GM23338 (cell line): Measurements from ENCODE around the gene CEP85.

Experiments used
- EZH2 ChIP-seq: fragments of 200-600 bp; sonication (generic); IDR thresholded peaks from one replicate; pipeline ENCODE4 v1.8.0; 2017; ENCODE audit warnings: antibody characterized with exemption, mild to moderate bottlenecking, low read depth; ENCODE audit not compliant: unreplicated experiment
- JUNB ChIP-seq: IDR thresholded peaks from one replicate; pipeline ENCODE4 v1.6.1; 2016; ENCODE audit warnings: antibody characterized with exemption; ENCODE audit not compliant: unreplicated experiment
- POLR2AphosphoS5 ChIP-seq: IDR thresholded peaks from 2 replicates; pipeline ENCODE4 v1.6.1; 2016; ENCODE audit warnings: antibody characterized with exemption, low read depth
- STAT1 ChIP-seq: IDR thresholded peaks from one replicate; pipeline ENCODE4 v1.6.1; 2016; ENCODE audit warnings: antibody characterized with exemption; ENCODE audit not compliant: unreplicated experiment
- ZNF114 ChIP-seq: fragments of 250-450 bp; sonication (Bioruptor Pico); IDR thresholded peaks from 2 replicates; pipeline ENCODE4 v1.5.0; 2020; ENCODE audit warnings: mild to moderate bottlenecking, moderate library complexity
- ZNF331 ChIP-seq: fragments of 250-450 bp; sonication (Bioruptor Pico); IDR thresholded peaks from 2 replicates; pipeline ENCODE4 v1.5.0; 2020; ENCODE audit warnings: low read depth, mild to moderate bottlenecking, moderate library complexity
- TF ChIP-seq, protein P1 (sequence below): IDR thresholded peaks from 2 replicates; pipeline ENCODE4 v1.6.1; 2016; ENCODE audit warnings: antibody characterized with exemption
- TF ChIP-seq, protein P2 (sequence below), 2 experiments: fragments of 200-600 bp in 1 of 2; sonication (generic) in 1 of 2; conservative IDR thresholded peaks; 2 replicates each; pipeline versions ENCODE4 v1.5.1 to v1.6.1; 2016 to 2017; ENCODE audit warnings: antibody characterized with exemption in 2 of 2, low read depth in 2 of 2, mild to moderate bottlenecking in 2 of 2, moderate library complexity in 1 of 2
- TF ChIP-seq, protein P3 (sequence below): IDR thresholded peaks from one replicate; pipeline ENCODE4 v1.6.1; 2018; ENCODE audit warnings: antibody characterized with exemption; ENCODE audit not compliant: unreplicated experiment

DNA sequence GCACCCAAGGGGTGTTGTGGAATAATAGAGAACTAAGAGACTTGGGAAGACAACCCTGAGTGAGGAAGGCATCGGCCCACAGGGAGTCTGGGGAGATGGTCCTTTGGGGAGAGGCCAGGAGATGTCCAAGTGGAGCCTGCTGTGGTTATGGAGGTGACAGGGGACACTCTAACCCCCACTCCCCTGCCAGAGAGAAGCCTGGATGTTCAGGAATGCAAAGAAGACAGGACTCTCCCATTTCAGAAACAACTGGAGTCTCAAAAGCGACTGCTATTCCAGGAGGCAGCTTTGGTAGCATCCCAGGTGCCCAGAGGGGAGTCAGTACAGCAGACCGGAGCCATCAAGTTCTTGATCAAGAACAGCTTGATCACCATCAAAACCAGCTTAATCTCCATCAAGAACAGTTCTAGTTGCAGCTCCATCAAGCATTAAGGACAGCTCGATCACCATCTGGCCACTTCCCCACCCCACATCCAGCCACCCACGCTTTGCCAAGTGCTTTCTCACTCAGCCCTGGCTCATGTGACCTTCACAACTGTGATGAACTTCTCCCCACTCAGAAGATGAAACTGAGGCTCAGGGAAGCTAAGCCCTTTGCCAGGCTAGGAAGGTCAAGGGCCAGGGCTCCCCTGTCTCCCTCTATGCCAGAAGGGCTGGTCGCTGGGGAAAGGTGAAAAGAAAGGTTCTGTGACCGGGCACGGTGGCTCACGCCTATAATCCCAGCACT lies 84.5 kb downstream of the CEP85 start:
- no peak for TF ChIP-seq POLR2AphosphoS5
- TF ChIP-seq STAT1: no peak
- TF ChIP-seq, protein P1, sequence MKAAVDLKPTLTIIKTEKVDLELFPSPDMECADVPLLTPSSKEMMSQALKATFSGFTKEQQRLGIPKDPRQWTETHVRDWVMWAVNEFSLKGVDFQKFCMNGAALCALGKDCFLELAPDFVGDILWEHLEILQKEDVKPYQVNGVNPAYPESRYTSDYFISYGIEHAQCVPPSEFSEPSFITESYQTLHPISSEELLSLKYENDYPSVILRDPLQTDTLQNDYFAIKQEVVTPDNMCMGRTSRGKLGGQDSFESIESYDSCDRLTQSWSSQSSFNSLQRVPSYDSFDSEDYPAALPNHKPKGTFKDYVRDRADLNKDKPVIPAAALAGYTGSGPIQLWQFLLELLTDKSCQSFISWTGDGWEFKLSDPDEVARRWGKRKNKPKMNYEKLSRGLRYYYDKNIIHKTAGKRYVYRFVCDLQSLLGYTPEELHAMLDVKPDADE: no peak
- TF ChIP-seq, protein P2, sequence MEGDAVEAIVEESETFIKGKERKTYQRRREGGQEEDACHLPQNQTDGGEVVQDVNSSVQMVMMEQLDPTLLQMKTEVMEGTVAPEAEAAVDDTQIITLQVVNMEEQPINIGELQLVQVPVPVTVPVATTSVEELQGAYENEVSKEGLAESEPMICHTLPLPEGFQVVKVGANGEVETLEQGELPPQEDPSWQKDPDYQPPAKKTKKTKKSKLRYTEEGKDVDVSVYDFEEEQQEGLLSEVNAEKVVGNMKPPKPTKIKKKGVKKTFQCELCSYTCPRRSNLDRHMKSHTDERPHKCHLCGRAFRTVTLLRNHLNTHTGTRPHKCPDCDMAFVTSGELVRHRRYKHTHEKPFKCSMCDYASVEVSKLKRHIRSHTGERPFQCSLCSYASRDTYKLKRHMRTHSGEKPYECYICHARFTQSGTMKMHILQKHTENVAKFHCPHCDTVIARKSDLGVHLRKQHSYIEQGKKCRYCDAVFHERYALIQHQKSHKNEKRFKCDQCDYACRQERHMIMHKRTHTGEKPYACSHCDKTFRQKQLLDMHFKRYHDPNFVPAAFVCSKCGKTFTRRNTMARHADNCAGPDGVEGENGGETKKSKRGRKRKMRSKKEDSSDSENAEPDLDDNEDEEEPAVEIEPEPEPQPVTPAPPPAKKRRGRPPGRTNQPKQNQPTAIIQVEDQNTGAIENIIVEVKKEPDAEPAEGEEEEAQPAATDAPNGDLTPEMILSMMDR (conservative IDR thresholded peaks at IDR 0.05; ENCODE audit: low read depth in 2 of 2): no peak
- TF ChIP-seq EZH2: no peak
- no peak for TF ChIP-seq ZNF114 (CRISPR knock-in tag)
- no peak for TF ChIP-seq JUNB
- TF ChIP-seq, protein P3, sequence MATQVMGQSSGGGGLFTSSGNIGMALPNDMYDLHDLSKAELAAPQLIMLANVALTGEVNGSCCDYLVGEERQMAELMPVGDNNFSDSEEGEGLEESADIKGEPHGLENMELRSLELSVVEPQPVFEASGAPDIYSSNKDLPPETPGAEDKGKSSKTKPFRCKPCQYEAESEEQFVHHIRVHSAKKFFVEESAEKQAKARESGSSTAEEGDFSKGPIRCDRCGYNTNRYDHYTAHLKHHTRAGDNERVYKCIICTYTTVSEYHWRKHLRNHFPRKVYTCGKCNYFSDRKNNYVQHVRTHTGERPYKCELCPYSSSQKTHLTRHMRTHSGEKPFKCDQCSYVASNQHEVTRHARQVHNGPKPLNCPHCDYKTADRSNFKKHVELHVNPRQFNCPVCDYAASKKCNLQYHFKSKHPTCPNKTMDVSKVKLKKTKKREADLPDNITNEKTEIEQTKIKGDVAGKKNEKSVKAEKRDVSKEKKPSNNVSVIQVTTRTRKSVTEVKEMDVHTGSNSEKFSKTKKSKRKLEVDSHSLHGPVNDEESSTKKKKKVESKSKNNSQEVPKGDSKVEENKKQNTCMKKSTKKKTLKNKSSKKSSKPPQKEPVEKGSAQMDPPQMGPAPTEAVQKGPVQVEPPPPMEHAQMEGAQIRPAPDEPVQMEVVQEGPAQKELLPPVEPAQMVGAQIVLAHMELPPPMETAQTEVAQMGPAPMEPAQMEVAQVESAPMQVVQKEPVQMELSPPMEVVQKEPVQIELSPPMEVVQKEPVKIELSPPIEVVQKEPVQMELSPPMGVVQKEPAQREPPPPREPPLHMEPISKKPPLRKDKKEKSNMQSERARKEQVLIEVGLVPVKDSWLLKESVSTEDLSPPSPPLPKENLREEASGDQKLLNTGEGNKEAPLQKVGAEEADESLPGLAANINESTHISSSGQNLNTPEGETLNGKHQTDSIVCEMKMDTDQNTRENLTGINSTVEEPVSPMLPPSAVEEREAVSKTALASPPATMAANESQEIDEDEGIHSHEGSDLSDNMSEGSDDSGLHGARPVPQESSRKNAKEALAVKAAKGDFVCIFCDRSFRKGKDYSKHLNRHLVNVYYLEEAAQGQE: no peak
- no peak for TF ChIP-seq ZNF331 (CRISPR knock-in tag)
